DMS114 treated with DMSO at 0.1 percent for 48 hours (cell line): ENCODE data around the gene HK1.
"Not testable (repeated sequence)": the region's sequence is repeated elsewhere in the genome, so short reads cannot be mapped to it uniquely, and the experiment has no call there.

Experiments used
- DNase-seq: peaks from one replicate; lab custom pipeline; 2025; ENCODE audit not compliant: unreplicated experiment; lab: John Stamatoyannopoulos, UW

Gene HK1

GRCh38 chr10:69443354-69443753 lies 165.1 kb downstream of the HK1 start:
- no peak for DNase-seq

GRCh38 chr10:69445041-69445440 lies 166.7 kb downstream of the HK1 start:
- no peak for DNase-seq

- DNase-seq: no peak
Observed at GRCh38 chr10:69446229-69446628, 167.9 kb downstream of the HK1 start.

DNA sequence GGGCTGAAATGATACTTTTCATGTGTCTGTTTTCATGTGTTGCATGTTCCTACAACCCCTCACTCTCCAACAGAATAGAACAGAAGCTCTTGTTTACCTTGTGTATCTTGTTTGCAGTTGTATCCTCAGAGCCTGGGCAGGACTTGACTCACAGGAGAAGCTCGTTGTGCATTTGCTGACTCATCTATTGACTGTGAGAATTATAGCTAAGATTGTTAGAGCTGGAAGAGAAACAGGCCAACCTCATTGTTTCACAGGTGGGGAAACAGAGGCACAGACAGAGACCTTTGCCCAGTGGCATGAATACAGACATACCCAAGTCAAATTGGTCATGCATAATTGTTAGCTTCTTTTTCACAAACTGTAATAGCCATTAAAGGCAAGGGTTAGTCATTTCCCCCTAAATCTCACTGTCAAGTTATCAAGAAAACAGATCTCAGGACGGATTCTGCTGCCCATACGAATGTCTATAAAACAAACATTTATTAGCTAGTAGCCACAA lies 168.4 kb downstream of the HK1 start:
- no peak for DNase-seq

- DNase-seq: peak; percentile 16
Observed at GRCh38 chr10:69449841-69450240, 171.5 kb downstream of the HK1 start.

DNA sequence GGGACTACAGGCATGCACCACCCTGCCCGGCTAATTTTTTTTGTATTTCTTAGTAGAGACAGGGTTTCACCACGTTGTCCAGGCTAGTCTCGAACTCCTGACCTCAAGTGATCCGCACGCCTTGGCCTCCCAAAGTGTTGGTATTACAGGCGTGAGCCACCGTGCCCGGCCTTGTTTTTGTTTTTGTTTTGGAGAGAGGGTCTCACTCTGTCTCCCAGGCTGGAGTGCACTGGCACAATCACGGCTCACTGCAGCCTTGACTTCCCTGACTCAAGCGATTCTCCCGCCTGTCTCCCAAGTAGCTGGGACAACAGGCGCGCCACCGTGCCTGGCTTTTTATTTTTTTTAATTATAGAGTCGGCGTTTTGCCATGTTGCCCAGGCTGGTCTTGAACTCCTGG lies 172.1 kb downstream of the HK1 start:
- DNase-seq: not testable (repeated sequence)

DNA sequence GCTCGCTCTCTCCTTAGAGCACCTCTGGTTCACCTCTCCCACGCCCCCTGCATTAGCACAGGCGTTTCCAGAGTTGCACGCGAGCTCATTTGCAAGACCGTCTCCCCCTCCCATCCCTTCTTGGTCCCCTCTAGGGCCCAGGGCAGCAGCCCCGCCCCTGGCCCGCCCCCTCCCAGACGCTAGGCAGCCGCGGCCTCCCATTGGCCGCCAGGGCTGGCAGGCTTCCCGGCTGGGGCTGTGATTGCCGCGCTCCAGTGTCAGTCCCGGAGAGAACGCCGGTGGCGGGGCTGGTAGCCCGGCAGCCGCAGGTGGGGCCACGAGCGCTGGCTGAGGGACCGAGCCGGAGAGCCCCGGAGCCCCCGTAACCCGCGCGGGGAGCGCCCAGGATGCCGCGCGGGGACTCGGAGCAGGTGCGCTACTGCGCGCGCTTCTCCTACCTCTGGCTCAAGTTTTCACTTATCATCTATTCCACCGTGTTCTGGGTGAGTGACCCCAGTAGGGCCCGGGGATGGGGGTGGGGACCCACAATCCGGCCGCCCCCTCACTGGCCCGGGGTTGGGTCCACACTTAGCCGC lies 173.0 kb downstream of the HK1 start, which contains the start of gene TSPAN15:
Gene TSPAN15 (plus strand): TSS at position 257 of the 575 bp plus-strand sequence. CDS start 130 bp downstream, at position 387.
- DNase-seq: peak; percentile 80
